Neural cell (in vitro differentiated cells): Measurements from ENCODE around the gene SELENOO.

Experiments
- CTCF ChIP-seq: fragments of 450-650 bp; IDR thresholded peaks from 2 replicates; pipeline ENCODE4 v1.5.1; 2014; ENCODE audit warnings: antibody characterized with exemption, mild to moderate bottlenecking, moderate library complexity; ENCODE audit not compliant: poor library complexity, severe bottlenecking
- EP300 ChIP-seq: fragments of 450-650 bp; conservative IDR thresholded peaks from 2 replicates; pipeline ENCODE4 v1.6.1; 2014; ENCODE audit warnings: antibody characterized with exemption, mild to moderate bottlenecking, moderate library complexity; ENCODE audit not compliant: poor library complexity, severe bottlenecking
- EZH2 ChIP-seq: fragments of 200-600, 300-800 bp; shearing (Covaris generic), sonication (generic); IDR thresholded peaks from 2 replicates; pipeline ENCODE4 v1.6.1; 2014; ENCODE audit warnings: antibody characterized with exemption, low read length, borderline replicate concordance, mild to moderate bottlenecking; ENCODE audit not compliant: insufficient read depth, poor library complexity, severe bottlenecking
- POLR2AphosphoS5 ChIP-seq: IDR thresholded peaks from 2 replicates; pipeline ENCODE4 v1.6.1; 2012
- RAD21 ChIP-seq: fragments of 450-650 bp; conservative IDR thresholded peaks from 2 replicates; pipeline ENCODE4 v1.6.1; 2014; ENCODE audit warnings: antibody characterized with exemption, mild to moderate bottlenecking, moderate library complexity
- REST ChIP-seq: IDR thresholded peaks from 2 replicates; pipeline ENCODE4 v1.6.1; 2012; ENCODE audit warnings: borderline replicate concordance
- SMC3 ChIP-seq: fragments of 450-650 bp; conservative IDR thresholded peaks from 2 replicates; pipeline ENCODE4 v1.6.1; 2014; ENCODE audit warnings: antibody characterized with exemption, mild to moderate bottlenecking, moderate library complexity; ENCODE audit not compliant: poor library complexity
- TAF1 ChIP-seq: IDR thresholded peaks from 2 replicates; pipeline ENCODE4 v1.6.1; 2012; ENCODE audit warnings: low read depth

- TF ChIP-seq POLR2AphosphoS5 (no peak), CTCF (no peak), EZH2 (no peak), RAD21 (no peak), EP300 (no peak), SMC3 (no peak), TAF1 (no peak), REST (no peak)
Observed at GRCh38 chr22:50180727-50181521, 19.9 kb upstream of the SELENOO start.
